ENCODE results near the gene TAX1BP3.

The TAX1BP3 gene

GRCh38 chr17:3681565-3681964 is 13.2 kb upstream of the TAX1BP3 start:
- no peak for DNase-seq (ENCODE audit: low read depth)
- no peak overlapping the region for H3K4me3 ChIP-seq (ENCODE audit: low read depth, low read length)
- TF ChIP-seq POLR2A (IDR thresholded peaks at IDR 0.05; ENCODE audit: extremely low read depth, insufficient read length) (no peak), MYC (IDR thresholded peaks at IDR 0.05; ENCODE audit: low read depth, low read length) (no peak), MAX (IDR thresholded peaks at IDR 0.05; ENCODE audit: low read depth, low read length) (no peak), CTCF (IDR thresholded peaks at IDR 0.05; ENCODE audit: low read depth, low read length) (no peak)

- no peak for DNase-seq (ENCODE audit: low read depth)
- H3K4me3 ChIP-seq (ENCODE audit: low read depth, low read length) = no peak overlapping the region
- no peak for TF ChIP-seq MAX (IDR thresholded peaks at IDR 0.05; ENCODE audit: low read depth, low read length)
These were observed 12.7 kb upstream of the TAX1BP3 start for GRCh38 chr17:3681057-3681456.

GRCh38 chr17:3679531-3680126 is 11.3 kb upstream of the TAX1BP3 start:
- no peak for TF ChIP-seq MAX (IDR thresholded peaks at IDR 0.05; ENCODE audit: low read depth, low read length)
- no peak for TF ChIP-seq POLR2A (IDR thresholded peaks at IDR 0.05; ENCODE audit: extremely low read depth, insufficient read length)
- TF ChIP-seq CTCF (IDR thresholded peaks at IDR 0.05; ENCODE audit: low read depth, low read length) = no peak
- no peak for TF ChIP-seq MYC (IDR thresholded peaks at IDR 0.05; ENCODE audit: low read depth, low read length)
- H3K4me3 ChIP-seq (ENCODE audit: low read depth, low read length) = no peak overlapping the region
- DNase-seq (ENCODE audit: low read depth) = no peak

- H3K4me3 ChIP-seq (ENCODE audit: low read depth, low read length) = no peak overlapping the region
- DNase-seq (ENCODE audit: low read depth) = no peak
- TF ChIP-seq CTCF (IDR thresholded peaks at IDR 0.05; ENCODE audit: low read depth, low read length) (no peak), MAX (IDR thresholded peaks at IDR 0.05; ENCODE audit: low read depth, low read length) (no peak), POLR2A (IDR thresholded peaks at IDR 0.05; ENCODE audit: extremely low read depth, insufficient read length) (no peak), MYC (IDR thresholded peaks at IDR 0.05; ENCODE audit: low read depth, low read length) (no peak)
These were observed 10.6 kb upstream of the TAX1BP3 start for GRCh38 chr17:3678821-3679530.

GRCh38 chr17:3678095-3678820 is 9.9 kb upstream of the TAX1BP3 start:
- no peak overlapping the region for H3K4me3 ChIP-seq (ENCODE audit: low read depth, low read length)
- TF ChIP-seq CTCF (IDR thresholded peaks at IDR 0.05; ENCODE audit: low read depth, low read length) (no peak), POLR2A (IDR thresholded peaks at IDR 0.05; ENCODE audit: extremely low read depth, insufficient read length) (no peak), MYC (IDR thresholded peaks at IDR 0.05; ENCODE audit: low read depth, low read length) (no peak), MAX (IDR thresholded peaks at IDR 0.05; ENCODE audit: low read depth, low read length) (no peak)
- no peak for DNase-seq (ENCODE audit: low read depth)

GRCh38 chr17:3675886-3676285 is 7.5 kb upstream of the TAX1BP3 start:
- TF ChIP-seq POLR2A (IDR thresholded peaks at IDR 0.05; ENCODE audit: extremely low read depth, insufficient read length) = no peak
- no peak for TF ChIP-seq CTCF (IDR thresholded peaks at IDR 0.05; ENCODE audit: low read depth, low read length)
- no peak for TF ChIP-seq MYC (IDR thresholded peaks at IDR 0.05; ENCODE audit: low read depth, low read length)
- no peak for TF ChIP-seq MAX (IDR thresholded peaks at IDR 0.05; ENCODE audit: low read depth, low read length)
- H3K4me3 ChIP-seq (ENCODE audit: low read depth, low read length) = no peak overlapping the region
- DNase-seq (ENCODE audit: low read depth) = no peak

Data from NB4 (cell line).